Measurements from ENCODE around the gene LDHAL6A. TPM values are rescaled to one million over a fixed set of nuclear protein-coding genes. Genes with fewer than 3 reads are reported as not detected.

LDHAL6A gene
- total RNA-seq, 1 donor from 2014 or later, result not detected

DNA sequence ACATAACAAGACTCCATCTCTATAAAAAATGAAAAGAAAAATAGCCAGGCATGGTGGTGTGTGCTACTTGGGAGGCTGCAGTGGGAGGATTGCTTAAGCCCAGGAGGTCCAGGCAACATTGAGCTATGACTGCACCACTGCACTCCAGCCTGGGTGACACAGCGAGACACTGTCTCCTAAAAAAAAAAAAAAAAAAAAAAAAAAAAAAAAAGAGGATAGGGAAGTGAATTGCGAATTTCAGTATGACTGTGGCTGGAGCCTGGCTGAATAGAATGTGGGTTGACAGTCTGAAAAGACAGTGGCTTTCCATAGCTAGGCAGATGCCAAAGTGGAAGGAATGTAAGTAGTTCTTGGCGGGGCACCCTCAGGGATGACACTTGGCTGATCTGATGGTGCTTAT, 6.4 kb upstream of the LDHAL6A start:
- no peaks in the 10 kb centered on the region for H3K79me2 ChIP-seq (ENCODE audit: insufficient read depth, low read length)
- TF ChIP-seq, protein P1, sequence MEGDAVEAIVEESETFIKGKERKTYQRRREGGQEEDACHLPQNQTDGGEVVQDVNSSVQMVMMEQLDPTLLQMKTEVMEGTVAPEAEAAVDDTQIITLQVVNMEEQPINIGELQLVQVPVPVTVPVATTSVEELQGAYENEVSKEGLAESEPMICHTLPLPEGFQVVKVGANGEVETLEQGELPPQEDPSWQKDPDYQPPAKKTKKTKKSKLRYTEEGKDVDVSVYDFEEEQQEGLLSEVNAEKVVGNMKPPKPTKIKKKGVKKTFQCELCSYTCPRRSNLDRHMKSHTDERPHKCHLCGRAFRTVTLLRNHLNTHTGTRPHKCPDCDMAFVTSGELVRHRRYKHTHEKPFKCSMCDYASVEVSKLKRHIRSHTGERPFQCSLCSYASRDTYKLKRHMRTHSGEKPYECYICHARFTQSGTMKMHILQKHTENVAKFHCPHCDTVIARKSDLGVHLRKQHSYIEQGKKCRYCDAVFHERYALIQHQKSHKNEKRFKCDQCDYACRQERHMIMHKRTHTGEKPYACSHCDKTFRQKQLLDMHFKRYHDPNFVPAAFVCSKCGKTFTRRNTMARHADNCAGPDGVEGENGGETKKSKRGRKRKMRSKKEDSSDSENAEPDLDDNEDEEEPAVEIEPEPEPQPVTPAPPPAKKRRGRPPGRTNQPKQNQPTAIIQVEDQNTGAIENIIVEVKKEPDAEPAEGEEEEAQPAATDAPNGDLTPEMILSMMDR (IDR thresholded peaks at IDR 0.05; ENCODE audit: insufficient read depth, low read depth, low read length), result no peak
- TF ChIP-seq EZH2 (IDR thresholded peaks at IDR 0.05; ENCODE audit: insufficient read depth, low read length), result no peak
- no peak for FAIRE-seq

DNA sequence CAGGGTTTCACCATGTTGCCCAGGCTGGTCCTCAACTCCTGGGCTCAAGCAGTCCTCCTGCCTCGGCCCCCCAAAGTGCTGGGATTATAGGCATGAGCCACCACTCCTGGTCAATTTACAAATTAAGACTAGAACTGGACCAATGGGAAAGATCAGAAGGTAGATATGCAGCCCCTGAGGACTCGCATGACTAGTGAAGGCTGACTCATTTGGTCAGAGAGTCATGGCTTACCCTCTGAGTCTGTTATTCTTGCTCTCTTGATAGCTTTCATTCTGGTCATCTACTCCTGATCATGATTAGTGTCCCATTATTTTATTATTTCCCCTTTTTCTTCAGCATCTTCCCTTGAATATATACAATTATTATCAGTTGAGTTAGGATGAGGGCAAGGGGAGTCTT, 2.7 kb upstream of the LDHAL6A start:
- Histone ChIP-seq H3K4me1 (ENCODE audit: insufficient read depth, low read length) (no peaks in the 10 kb centered on the region), H3K36me3 (ENCODE audit: insufficient read depth, low read length) (no peaks in the 10 kb centered on the region), H3K4me3 (ENCODE audit: insufficient read depth, low read depth, low read length) (no peak overlapping the region), H3K4me2 (ENCODE audit: low read length) (no peak overlapping the region), H3K9me3 (ENCODE audit: insufficient read depth, low read depth, low read length) (no peaks in the 10 kb centered on the region), H3K27me3 (ENCODE audit: insufficient read depth, low read length) (no peaks in the 10 kb centered on the region), H4K20me1 (ENCODE audit: insufficient read depth, low read length) (no peaks in the 10 kb centered on the region), H3K9ac (ENCODE audit: low read length) (no peak overlapping the region), H2AFZ (ENCODE audit: low read depth, low read length) (no peak overlapping the region), H3K27ac (ENCODE audit: low read depth, low read length) (no peak overlapping the region), H3K79me2 (ENCODE audit: insufficient read depth, low read length) (no peaks in the 10 kb centered on the region)
- TF ChIP-seq, protein P1 (IDR thresholded peaks at IDR 0.05; ENCODE audit: insufficient read depth, low read depth, low read length), result no peak
- TF ChIP-seq EZH2 (IDR thresholded peaks at IDR 0.05; ENCODE audit: insufficient read depth, low read length), result no peak
- Mint-ChIP-seq H3K27me3 (ENCODE audit: low read depth, unreplicated experiment) (peaks cover 2% of the 10 kb centered on the region), H3K9me3 (ENCODE audit: unreplicated experiment) (no peaks in the 10 kb centered on the region), H3K4me3 (ENCODE audit: unreplicated experiment) (no peak overlapping the region), H3K4me1 (ENCODE audit: low read depth, unreplicated experiment) (peaks cover 3% of the 10 kb centered on the region), H3K36me3 (ENCODE audit: low read depth, unreplicated experiment) (peaks cover 2% of the 10 kb centered on the region), H3K27ac (ENCODE audit: unreplicated experiment) (no peak overlapping the region)
- peak; percentile 13 for DNase-seq (ENCODE audit: low read depth)
- no peak for FAIRE-seq

More for the DNA sequence above, 6.4 kb upstream of the LDHAL6A start:
- Histone ChIP-seq H3K9ac (ENCODE audit: low read length) (no peak overlapping the region), H3K4me2 (ENCODE audit: low read length) (no peak overlapping the region), H3K27me3 (ENCODE audit: insufficient read depth, low read length) (no peaks in the 10 kb centered on the region), H3K4me3 (ENCODE audit: insufficient read depth, low read depth, low read length) (no peak overlapping the region), H2AFZ (ENCODE audit: low read depth, low read length) (no peak overlapping the region), H3K36me3 (ENCODE audit: insufficient read depth, low read length) (no peaks in the 10 kb centered on the region), H3K4me1 (ENCODE audit: insufficient read depth, low read length) (no peaks in the 10 kb centered on the region), H3K27ac (ENCODE audit: low read depth, low read length) (no peak overlapping the region), H4K20me1 (ENCODE audit: insufficient read depth, low read length) (no peaks in the 10 kb centered on the region), H3K9me3 (ENCODE audit: insufficient read depth, low read depth, low read length) (no peaks in the 10 kb centered on the region)
- no peak for DNase-seq (ENCODE audit: low read depth)
- Mint-ChIP-seq H3K27ac (ENCODE audit: unreplicated experiment) (no peak overlapping the region), H3K36me3 (ENCODE audit: low read depth, unreplicated experiment) (no peaks in the 10 kb centered on the region), H3K4me1 (ENCODE audit: low read depth, unreplicated experiment) (no peaks in the 10 kb centered on the region), H3K4me3 (ENCODE audit: unreplicated experiment) (no peak overlapping the region), H3K27me3 (ENCODE audit: low read depth, unreplicated experiment) (no peaks in the 10 kb centered on the region), H3K9me3 (ENCODE audit: unreplicated experiment) (no peaks in the 10 kb centered on the region)

DNA sequence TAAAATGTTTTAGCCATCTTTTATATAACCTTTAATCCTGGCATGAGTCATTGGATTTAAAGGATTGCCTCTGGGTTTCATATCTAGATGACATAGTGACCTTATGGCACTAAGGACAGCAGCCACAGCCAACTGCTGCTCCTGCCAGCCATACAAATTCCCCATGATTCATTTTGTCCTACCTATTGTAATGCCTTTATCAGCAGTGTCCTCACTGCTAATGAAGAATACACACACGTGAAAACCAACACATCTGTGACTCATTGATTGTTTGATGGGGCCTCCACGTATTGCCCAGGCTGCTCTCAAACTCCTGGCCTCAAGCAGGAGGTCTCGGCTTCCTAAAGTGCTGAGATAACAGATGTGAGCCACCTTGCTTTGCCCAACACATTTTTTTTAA, 1.8 kb downstream of the LDHAL6A start:
- DNase-seq (ENCODE audit: low read depth) (peak; percentile 39), FAIRE-seq (no peak)
- Histone ChIP-seq H3K27ac (ENCODE audit: low read depth, low read length) (no peak overlapping the region), H3K9me3 (ENCODE audit: insufficient read depth, low read depth, low read length) (no peaks in the 10 kb centered on the region), H2AFZ (ENCODE audit: low read depth, low read length) (no peak overlapping the region), H3K27me3 (ENCODE audit: insufficient read depth, low read length) (no peaks in the 10 kb centered on the region), H3K79me2 (ENCODE audit: insufficient read depth, low read length) (no peaks in the 10 kb centered on the region), H3K4me1 (ENCODE audit: insufficient read depth, low read length) (no peaks in the 10 kb centered on the region), H3K4me3 (ENCODE audit: insufficient read depth, low read depth, low read length) (no peak overlapping the region), H3K4me2 (ENCODE audit: low read length) (no peak overlapping the region), H3K36me3 (ENCODE audit: insufficient read depth, low read length) (no peaks in the 10 kb centered on the region), H4K20me1 (ENCODE audit: insufficient read depth, low read length) (no peaks in the 10 kb centered on the region), H3K9ac (ENCODE audit: low read length) (no peak overlapping the region)
- peaks cover 2% of the 10 kb centered on the region for H3K27me3 Mint-ChIP-seq (ENCODE audit: low read depth, unreplicated experiment)
- peaks cover 3% of the 10 kb centered on the region for H3K4me1 Mint-ChIP-seq (ENCODE audit: low read depth, unreplicated experiment)
- H3K4me3 Mint-ChIP-seq (ENCODE audit: unreplicated experiment), result no peak overlapping the region
- no peaks in the 10 kb centered on the region for H3K9me3 Mint-ChIP-seq (ENCODE audit: unreplicated experiment)
- no peak overlapping the region for H3K27ac Mint-ChIP-seq (ENCODE audit: unreplicated experiment)
- TF ChIP-seq, protein P1 (IDR thresholded peaks at IDR 0.05; ENCODE audit: insufficient read depth, low read depth, low read length), result no peak
- TF ChIP-seq EZH2 (IDR thresholded peaks at IDR 0.05; ENCODE audit: insufficient read depth, low read length), result no peak
- H3K36me3 Mint-ChIP-seq (ENCODE audit: low read depth, unreplicated experiment), result peaks cover 2% of the 10 kb centered on the region
